Stimulated activated CD8-positive, alpha-beta memory T cell treated with anti-CD3 and anti-CD28 coated beads, Interleukin-15, amount 100 ng/mL, for 1 hour (primary cell): Measurements from ENCODE around the gene GPR152.
"Not testable (repeated sequence)": the region's sequence is repeated elsewhere in the genome, so short reads cannot be mapped to it uniquely, and the experiment has no call there.

Source experiments
- DNase-seq: peaks from one replicate; pipeline ENCODE4 v3.0.0-alpha.2; 2020; ENCODE audit warnings: low read depth

GPR152 gene

GRCh38 chr11:67489203-67489884 lies 36.8 kb upstream of the GPR152 start:
- no peak for DNase-seq

- no peak for DNase-seq
Measured at GRCh38 chr11:67486481-67487195, 34.1 kb upstream of the GPR152 start.

GRCh38 chr11:67485873-67486361 lies 33.4 kb upstream of the GPR152 start:
- DNase-seq = not testable (repeated sequence)

GRCh38 chr11:67484847-67485311 lies 32.4 kb upstream of the GPR152 start:
- DNase-seq = no peak

GRCh38 chr11:67483831-67484665 lies 31.5 kb upstream of the GPR152 start:
- DNase-seq = no peak

- peak; percentile 90 for DNase-seq
Measured at GRCh38 chr11:67482827-67483798, 30.6 kb upstream of the GPR152 start, which contains the start of gene AIP. TSS of gene AIP (plus strand) at chr11:67483026. CDS start at chr11:67483159, 133 bp downstream.

GRCh38 chr11:67482275-67482826 lies 29.8 kb upstream of the GPR152 start:
- DNase-seq = no peak

- not testable (repeated sequence) for DNase-seq
Measured at GRCh38 chr11:67477344-67478050, 25.0 kb upstream of the GPR152 start.

- not testable (repeated sequence) for DNase-seq
Measured at GRCh38 chr11:67476692-67477091, 24.2 kb upstream of the GPR152 start.

- DNase-seq = no peak
Measured at GRCh38 chr11:67472882-67473281, 20.4 kb upstream of the GPR152 start.

- no peak for DNase-seq
Measured at GRCh38 chr11:67470337-67471002, 17.9 kb upstream of the GPR152 start.

GRCh38 chr11:67469508-67469811 lies 16.9 kb upstream of the GPR152 start:
- no peak for DNase-seq

GRCh38 chr11:67468759-67469507 lies 16.4 kb upstream of the GPR152 start, which contains the start of gene TMEM134:
TSS of gene TMEM134 (minus strand) at chr11:67469251. CDS start at chr11:67469192, 59 bp downstream.
- peak; percentile 82 for DNase-seq

- no peak for DNase-seq
Measured at GRCh38 chr11:67468456-67468758, 15.9 kb upstream of the GPR152 start.

GRCh38 chr11:67468056-67468455 lies 15.5 kb upstream of the GPR152 start:
- DNase-seq = no peak

GRCh38 chr11:67466962-67467771 lies 14.6 kb upstream of the GPR152 start:
- DNase-seq = no peak

- DNase-seq = no peak
Measured at GRCh38 chr11:67466367-67466766, 13.8 kb upstream of the GPR152 start.

- DNase-seq = not testable (repeated sequence)
Measured at GRCh38 chr11:67465530-67465929, 13.0 kb upstream of the GPR152 start.
